ENCODE measurements around the gene SLC34A3. TPM values are rescaled to one million over a fixed set of nuclear protein-coding genes. Genes with fewer than 3 reads are reported as not detected.
"Not testable (repeated sequence)": the region's sequence is repeated elsewhere in the genome, so short reads cannot be mapped to it uniquely, and the experiment has no call there.

The SLC34A3 gene
- total RNA-seq, 2 donors from 2014 or later, result 0.12 TPM; not detected in 1

GRCh38 chr9:137242269-137243203, 11.8 kb downstream of the SLC34A3 start:
- DNase-seq (ENCODE audit: low spot score in 2 of 2) (no peak), ATAC-seq (no peak)
- Mint-ChIP-seq H3K27ac (peak overlapping the region; percentile 82 to 97), H3K9me3 (no peaks in the 10 kb centered on the region), H3K36me3 (peaks cover 15 to 18% of the 10 kb centered on the region in 2 donors)

GRCh38 chr9:137243266-137243625, 12.5 kb downstream of the SLC34A3 start:
- H3K27ac Mint-ChIP-seq, result peak overlapping the region; percentile 82 to 97
- not testable (repeated sequence) for H3K9me3 Mint-ChIP-seq; ATAC-seq; DNase-seq (ENCODE audit: low spot score in 2 of 2)
- H3K36me3 Mint-ChIP-seq, result peaks cover 15 to 18% of the 10 kb centered on the region in 2 donors

GRCh38 chr9:137243626-137244485, 13.2 kb downstream of the SLC34A3 start:
- DNase-seq (ENCODE audit: low spot score in 2 of 2) (no peak), ATAC-seq (no peak)
- Mint-ChIP-seq H3K27ac (peak overlapping the region; percentile 82 to 97), H3K36me3 (peaks cover 15 to 16% of the 10 kb centered on the region in 2 donors), H3K9me3 (no peaks in the 10 kb centered on the region)

GRCh38 chr9:137244486-137245449, 14.1 kb downstream of the SLC34A3 start:
- ATAC-seq (no peak), DNase-seq (ENCODE audit: low spot score in 2 of 2) (no peak)
- H3K9me3 Mint-ChIP-seq, result no peaks in the 10 kb centered on the region
- peak overlapping the region; percentile 82 to 97 for H3K27ac Mint-ChIP-seq
- H3K36me3 Mint-ChIP-seq, result peaks cover 14 to 15% of the 10 kb centered on the region in 2 donors

GRCh38 chr9:137245450-137246421, 15.0 kb downstream of the SLC34A3 start:
- H3K27ac Mint-ChIP-seq, result peak overlapping the region; percentile 14 to 97
- H3K9me3 Mint-ChIP-seq, result no peaks in the 10 kb centered on the region
- ATAC-seq, result no peak
- peaks cover 14 to 15% of the 10 kb centered on the region in 2 donors for H3K36me3 Mint-ChIP-seq
- DNase-seq (ENCODE audit: low spot score in 2 of 2), result peak in 1 of 2 donors; percentile 56

GRCh38 chr9:137247135-137247915, 16.6 kb downstream of the SLC34A3 start:
- peak in 1 of 2 donors; percentile 55 for DNase-seq (ENCODE audit: low spot score in 2 of 2)
- Mint-ChIP-seq H3K36me3 (peaks cover 9 to 10% of the 10 kb centered on the region in 2 donors), H3K9me3 (no peaks in the 10 kb centered on the region), H3K27ac (no peak overlapping the region)
- ATAC-seq, result peak in 1 of 2 donors; percentile 6

GRCh38 chr9:137247916-137248175, 17.1 kb downstream of the SLC34A3 start:
- H3K9me3 Mint-ChIP-seq, result no peaks in the 10 kb centered on the region
- H3K27ac Mint-ChIP-seq, result no peak overlapping the region
- no peak for ATAC-seq
- no peak for DNase-seq (ENCODE audit: low spot score in 2 of 2)
- peaks cover 4 to 5% of the 10 kb centered on the region in 2 donors for H3K36me3 Mint-ChIP-seq

- H3K36me3 Mint-ChIP-seq, result peaks cover 0 to 4% of the 10 kb centered on the region in 2 donors
- DNase-seq (ENCODE audit: low spot score in 2 of 2) (no peak), ATAC-seq (no peak)
- H3K27ac Mint-ChIP-seq, result no peak overlapping the region
- no peaks in the 10 kb centered on the region for H3K9me3 Mint-ChIP-seq
Observed at GRCh38 chr9:137250329-137251193, 19.9 kb downstream of the SLC34A3 start.

- no peak for ATAC-seq
- Mint-ChIP-seq H3K36me3 (peaks cover 0 to 10% of the 10 kb centered on the region in 2 donors), H3K27ac (no peak within 1 kb of the TSS), H3K9me3 (no peaks in the 10 kb centered on the region)
- no peak for DNase-seq (ENCODE audit: low spot score in 2 of 2)
Observed at GRCh38 chr9:137251194-137251461, 20.4 kb downstream of the SLC34A3 start, which contains the start of gene STPG3. STPG3 (plus strand) TSS chr9:137251286; CDS start chr9:137251287, 1 bp downstream.

GRCh38 chr9:137251490-137252268, 21.0 kb downstream of the SLC34A3 start:
- Mint-ChIP-seq H3K27ac (no peak overlapping the region), H3K36me3 (peaks cover 0 to 16% of the 10 kb centered on the region in 2 donors), H3K9me3 (no peaks in the 10 kb centered on the region)
- no peak for DNase-seq (ENCODE audit: low spot score in 2 of 2)
- no peak for ATAC-seq

- DNase-seq (ENCODE audit: low spot score in 2 of 2), result no peak
- H3K36me3 Mint-ChIP-seq, result peaks cover 0 to 16% of the 10 kb centered on the region in 2 donors
- H3K27ac Mint-ChIP-seq, result no peak overlapping the region
- no peak for ATAC-seq
- H3K9me3 Mint-ChIP-seq, result no peaks in the 10 kb centered on the region
Observed at GRCh38 chr9:137252555-137253506, 22.1 kb downstream of the SLC34A3 start.
